SU-DHL-6 (cell line): ENCODE data around the gene PLCB1.

Experiments
- H2AFZ ChIP-seq: fragments of 200-600 bp; sonication (generic); 2 replicates; pipeline ENCODE4 v1.6.1; 2014; ENCODE audit warnings: low read depth, mild to moderate bottlenecking, moderate library complexity, mixed read lengths, antibody characterized with exemption, low read length; ENCODE audit not compliant: severe bottlenecking
- H3F3A ChIP-seq: fragments of 200-600 bp; shearing (Covaris generic); 2 replicates; pipeline ENCODE4 v1.6.0; 2016; ENCODE audit warnings: antibody characterized with exemption, mild to moderate bottlenecking; ENCODE audit not compliant: insufficient read depth
- H3K27ac ChIP-seq: fragments of 200-600 bp; sonication (generic); 2 replicates; pipeline ENCODE4 v1.5.1; 2016; ENCODE audit warnings: low read depth, mild to moderate bottlenecking, low read length, moderate library complexity, mixed read lengths
- H3K27me3 ChIP-seq: fragments of 200-600 bp; sonication (generic), shearing (Covaris generic); 2 replicates; pipeline ENCODE4 v1.6.0; 2014; ENCODE audit warnings: mild to moderate bottlenecking, low read length
- H3K36me3 ChIP-seq: fragments of 200-600 bp; sonication (generic); 2 replicates; pipeline ENCODE4 v1.6.1; 2014; ENCODE audit warnings: mild to moderate bottlenecking, low read length, mixed read lengths
- H3K4me2 ChIP-seq: fragments of 300-600, 200-600 bp; shearing (Covaris generic), sonication (generic); 2 replicates; pipeline ENCODE4 v1.6.0; 2014; ENCODE audit warnings: low read length, low read depth, mild to moderate bottlenecking; ENCODE audit not compliant: poor library complexity, severe bottlenecking
- H3K4me3 ChIP-seq: fragments of 200-600 bp; sonication (generic); 2 replicates; pipeline ENCODE4 v1.5.1; 2014; ENCODE audit warnings: antibody characterized with exemption, low read length, mild to moderate bottlenecking, mixed read lengths; ENCODE audit not compliant: insufficient read depth, poor library complexity, severe bottlenecking
- H3K79me2 ChIP-seq: fragments of 200-600 bp; sonication (generic); 2 replicates; pipeline ENCODE4 v1.6.1; 2014; ENCODE audit warnings: mild to moderate bottlenecking, low read length, moderate library complexity; ENCODE audit not compliant: insufficient read depth
- H3K9ac ChIP-seq: fragments of 200-600 bp; sonication (generic); 2 replicates; pipeline ENCODE4 v1.7.0; 2014; ENCODE audit warnings: mild to moderate bottlenecking, low read length
- H3K9me2 ChIP-seq: fragments of 200-600 bp; sonication (generic); replicated peaks from 2 replicates; pipeline ENCODE4 v1.6.1; 2014; ENCODE audit warnings: low read length; ENCODE audit not compliant: insufficient read depth
- H3K9me3 ChIP-seq: fragments of 200-600 bp; sonication (generic); 2 replicates; pipeline ENCODE4 v1.6.1; 2014; ENCODE audit warnings: low read length, mixed read lengths; ENCODE audit not compliant: insufficient read depth
- H4K20me1 ChIP-seq: fragments of 200-600 bp; sonication (generic); 2 replicates; pipeline ENCODE4 v1.6.1; 2014; ENCODE audit warnings: low read depth, mild to moderate bottlenecking, antibody characterized with exemption, low read length, moderate library complexity, mixed read lengths
- EZH2phosphoT487 ChIP-seq: fragments of 200-600 bp; sonication (generic), shearing (Covaris generic); conservative IDR thresholded peaks from 2 replicates; pipeline ENCODE4 v1.6.1; 2018; ENCODE audit warnings: mild to moderate bottlenecking, antibody characterized with exemption, low read length, moderate library complexity, mixed read lengths
- TF ChIP-seq, protein P1 (sequence below): fragments of 200-600 bp; sonication (generic); IDR thresholded peaks from one replicate; pipeline ENCODE4 v1.5.1; 2017; ENCODE audit warnings: antibody characterized with exemption, mild to moderate bottlenecking, low read length, moderate library complexity; ENCODE audit not compliant: insufficient read depth, poor library complexity, severe bottlenecking

PLCB1 gene

DNA sequence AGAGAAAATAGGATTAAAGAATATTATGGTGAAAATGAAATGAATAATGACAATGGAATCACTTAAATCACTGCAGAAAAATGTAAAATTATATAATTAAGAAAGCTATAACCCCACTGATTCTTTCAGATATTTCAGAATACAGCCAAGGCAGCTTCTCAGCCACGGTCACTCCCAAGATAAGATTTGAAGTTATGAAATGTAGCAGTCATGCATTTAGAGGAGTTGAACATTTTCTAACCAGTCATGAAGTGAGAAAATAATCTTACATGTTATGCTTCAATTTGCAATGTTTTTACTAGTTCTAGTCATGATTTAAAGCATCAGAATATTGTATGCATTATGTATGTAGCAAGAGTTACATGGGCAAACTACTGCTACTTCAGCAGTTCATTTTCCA lies 13.3 kb upstream of the PLCB1 start:
- no peak overlapping the region for H2AFZ ChIP-seq
- TF ChIP-seq, protein P1, sequence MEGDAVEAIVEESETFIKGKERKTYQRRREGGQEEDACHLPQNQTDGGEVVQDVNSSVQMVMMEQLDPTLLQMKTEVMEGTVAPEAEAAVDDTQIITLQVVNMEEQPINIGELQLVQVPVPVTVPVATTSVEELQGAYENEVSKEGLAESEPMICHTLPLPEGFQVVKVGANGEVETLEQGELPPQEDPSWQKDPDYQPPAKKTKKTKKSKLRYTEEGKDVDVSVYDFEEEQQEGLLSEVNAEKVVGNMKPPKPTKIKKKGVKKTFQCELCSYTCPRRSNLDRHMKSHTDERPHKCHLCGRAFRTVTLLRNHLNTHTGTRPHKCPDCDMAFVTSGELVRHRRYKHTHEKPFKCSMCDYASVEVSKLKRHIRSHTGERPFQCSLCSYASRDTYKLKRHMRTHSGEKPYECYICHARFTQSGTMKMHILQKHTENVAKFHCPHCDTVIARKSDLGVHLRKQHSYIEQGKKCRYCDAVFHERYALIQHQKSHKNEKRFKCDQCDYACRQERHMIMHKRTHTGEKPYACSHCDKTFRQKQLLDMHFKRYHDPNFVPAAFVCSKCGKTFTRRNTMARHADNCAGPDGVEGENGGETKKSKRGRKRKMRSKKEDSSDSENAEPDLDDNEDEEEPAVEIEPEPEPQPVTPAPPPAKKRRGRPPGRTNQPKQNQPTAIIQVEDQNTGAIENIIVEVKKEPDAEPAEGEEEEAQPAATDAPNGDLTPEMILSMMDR = no peak
- no peaks in the 10 kb centered on the region for H3K36me3 ChIP-seq
- no peak overlapping the region for H3K9ac ChIP-seq
- no peak overlapping the region for H3K4me2 ChIP-seq
- no peaks in the 10 kb centered on the region for H4K20me1 ChIP-seq
- H3K79me2 ChIP-seq = no peaks in the 10 kb centered on the region
- no peak overlapping the region for H3K27ac ChIP-seq
- no peaks in the 10 kb centered on the region for H3K9me3 ChIP-seq
- no peaks in the 10 kb centered on the region for H3K9me2 ChIP-seq
- no peak overlapping the region for H3K4me3 ChIP-seq
- H3K27me3 ChIP-seq = no peaks in the 10 kb centered on the region
- H3F3A ChIP-seq = no peaks in the 10 kb centered on the region

DNA sequence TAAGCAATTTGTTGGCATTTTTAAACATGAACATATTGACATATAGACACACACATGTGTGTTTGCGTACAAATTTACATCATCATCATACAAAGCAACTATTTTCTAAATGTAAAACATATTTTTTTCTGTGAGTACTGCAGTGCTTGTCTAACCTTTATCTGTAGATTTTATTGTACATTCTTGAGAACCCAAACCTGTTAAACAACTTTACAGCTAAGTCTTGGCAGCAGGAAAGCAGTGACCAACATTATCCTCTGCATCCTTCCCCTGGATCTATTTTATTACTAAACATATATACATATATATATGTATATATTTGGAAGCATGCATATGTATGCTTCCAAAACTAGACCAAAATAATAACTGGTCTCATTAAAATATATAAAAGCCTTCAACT lies 10.4 kb upstream of the PLCB1 start:
- Histone ChIP-seq H3K79me2 (no peaks in the 10 kb centered on the region), H3K36me3 (no peaks in the 10 kb centered on the region), H3K9ac (no peak overlapping the region), H3K9me3 (no peaks in the 10 kb centered on the region), H3K4me3 (no peak overlapping the region), H4K20me1 (no peaks in the 10 kb centered on the region), H3K27me3 (no peaks in the 10 kb centered on the region), H3F3A (no peaks in the 10 kb centered on the region), H3K27ac (no peak overlapping the region), H3K4me2 (no peak overlapping the region), H2AFZ (no peak overlapping the region), H3K9me2 (no peaks in the 10 kb centered on the region)
- TF ChIP-seq, protein P1 = no peak
- no peak for TF ChIP-seq EZH2phosphoT487

DNA sequence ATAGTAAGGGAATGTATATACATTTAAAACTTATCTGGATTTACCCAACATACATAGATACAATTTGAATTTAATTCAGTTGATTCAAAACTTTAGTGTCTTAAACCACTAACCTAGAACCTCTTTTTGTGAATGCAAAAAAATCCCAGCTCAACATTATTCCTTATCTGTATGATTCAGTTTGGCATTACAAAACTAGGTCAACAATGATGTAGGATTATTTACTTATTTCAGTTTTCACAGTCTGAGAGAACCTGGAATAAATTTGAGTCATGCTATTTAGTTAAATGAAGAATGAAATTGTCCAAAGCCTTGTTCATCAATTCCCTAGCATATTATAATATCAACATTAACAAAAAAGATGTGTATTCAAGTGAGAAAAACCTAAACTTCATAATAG lies 7.4 kb upstream of the PLCB1 start:
- Histone ChIP-seq H3K4me2 (no peak overlapping the region), H3K27me3 (no peaks in the 10 kb centered on the region), H3K9me3 (no peaks in the 10 kb centered on the region), H3K9me2 (no peaks in the 10 kb centered on the region), H3K79me2 (no peaks in the 10 kb centered on the region), H2AFZ (no peak overlapping the region), H3K4me3 (no peak overlapping the region), H3K9ac (no peak overlapping the region), H4K20me1 (no peaks in the 10 kb centered on the region), H3K27ac (no peak overlapping the region), H3K36me3 (no peaks in the 10 kb centered on the region), H3F3A (no peaks in the 10 kb centered on the region)
- TF ChIP-seq, protein P1 = no peak
- TF ChIP-seq EZH2phosphoT487 = no peak

DNA sequence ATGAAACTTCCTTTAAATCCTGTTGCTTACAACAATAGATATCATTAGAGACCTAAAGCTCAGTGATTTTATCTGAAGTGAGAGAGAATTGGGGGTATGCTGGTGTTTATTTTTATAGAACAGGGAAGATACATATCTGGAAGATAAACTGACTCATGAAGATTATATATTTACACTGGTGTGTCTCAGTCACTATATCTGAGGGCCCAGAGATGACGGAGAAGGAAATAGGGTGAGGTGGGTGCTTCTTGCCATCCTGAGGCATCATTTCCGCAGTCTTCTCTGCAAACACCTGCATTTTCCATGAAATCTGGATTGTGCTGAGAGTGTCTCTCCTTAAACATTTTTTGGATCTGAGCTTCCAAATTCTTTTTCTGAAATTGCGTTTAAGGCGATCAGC lies 5.9 kb upstream of the PLCB1 start:
- Histone ChIP-seq H3K36me3 (no peaks in the 10 kb centered on the region), H2AFZ (no peak overlapping the region), H4K20me1 (no peaks in the 10 kb centered on the region), H3K9me3 (no peaks in the 10 kb centered on the region), H3K4me3 (no peak overlapping the region), H3F3A (no peaks in the 10 kb centered on the region), H3K27me3 (no peaks in the 10 kb centered on the region), H3K9ac (no peak overlapping the region), H3K9me2 (no peaks in the 10 kb centered on the region), H3K4me2 (no peak overlapping the region), H3K79me2 (no peaks in the 10 kb centered on the region), H3K27ac (no peak overlapping the region)
- no peak for TF ChIP-seq EZH2phosphoT487
- TF ChIP-seq, protein P1 = no peak
